Astrocyte of the spinal cord (primary cell): Measurements from ENCODE around the gene ERC1.

Experiments used
- DNase-seq: peaks from one replicate; pipeline ENCODE4 v3.0.0; 2011; ENCODE audit warnings: low read depth, low spot score
- H3K4me3 ChIP-seq: 2 replicates; pipeline ENCODE4 v1.5.1; 2011; ENCODE audit warnings: low read depth, mild to moderate bottlenecking, low read length, moderate library complexity
- CTCF ChIP-seq: IDR thresholded peaks from 2 replicates; pipeline ENCODE4 v1.5.1; 2012; ENCODE audit warnings: low read depth, mild to moderate bottlenecking, low read length, inconsistent platforms
- in situ Hi-C: cut with HindIII; loops from 2 replicates; pipeline ENCODE4 v1.10.0; 2017; ENCODE audit warnings: low sequenced_read_pairs

The ERC1 gene

GRCh38 chr12:1401891-1402290 is 410.9 kb downstream of the ERC1 start:
- no peak overlapping the region for H3K4me3 ChIP-seq
- TF ChIP-seq CTCF: no peak
- no peak for DNase-seq
- in situ Hi-C loops: no loop called here

GRCh38 chr12:1403417-1403816 is 412.4 kb downstream of the ERC1 start:
- no peak overlapping the region for H3K4me3 ChIP-seq
- no peak for TF ChIP-seq CTCF
- DNase-seq: no peak
- in situ Hi-C loops: no loop called here

GRCh38 chr12:1405619-1406018 is 414.6 kb downstream of the ERC1 start:
- DNase-seq: no peak
- no peak overlapping the region for H3K4me3 ChIP-seq
- no peak for TF ChIP-seq CTCF
- in situ Hi-C loops: no loop called here

GRCh38 chr12:1410794-1411193 is 419.8 kb downstream of the ERC1 start:
- H3K4me3 ChIP-seq: no peak overlapping the region
- no peak for DNase-seq
- in situ Hi-C loops: no loop called here
- TF ChIP-seq CTCF: no peak

- no peak overlapping the region for H3K4me3 ChIP-seq
- no peak for TF ChIP-seq CTCF
- in situ Hi-C loops: no loop called here
- DNase-seq: no peak
Measured at GRCh38 chr12:1413930-1414329, 422.9 kb downstream of the ERC1 start.

- no peak for DNase-seq
- H3K4me3 ChIP-seq: no peak overlapping the region
- in situ Hi-C loops: no loop called here
- TF ChIP-seq CTCF: no peak
Measured at GRCh38 chr12:1418144-1418543, 427.1 kb downstream of the ERC1 start.

GRCh38 chr12:1419849-1420371 is 428.9 kb downstream of the ERC1 start:
- no peak overlapping the region for H3K4me3 ChIP-seq
- in situ Hi-C loops: no loop called here
- no peak for TF ChIP-seq CTCF
- DNase-seq: no peak
